Measurements from ENCODE around the gene GIGYF1. TPM values are rescaled to one million over a fixed set of nuclear protein-coding genes. Genes with fewer than 3 reads are reported as not detected.

GIGYF1 gene
- total and polyA plus RNA-seq, 2 of the 13 experiments (the other 11 are each of a cell fraction or from before 2014, with no cell fraction given): 7.6 to 16.1 TPM

GRCh38 chr7:100673942-100674410, 20.1 kb downstream of the GIGYF1 start (continued):
- no peak for TF ChIP-seq DRAP1 (CRISPR knock-in tag; IDR thresholded peaks at IDR 0.05)
- TF ChIP-seq ZNF274 (CRISPR knock-in tag; IDR thresholded peaks at IDR 0.05): no peak; the same call in 1 of the 2 replicates
- TF ChIP-seq RXRB (CRISPR knock-in tag; IDR thresholded peaks at IDR 0.05; ENCODE audit: borderline replicate concordance): no peak
- TF ChIP-seq HOXA5 (CRISPR knock-in tag; IDR thresholded peaks at IDR 0.05): no peak
- TF ChIP-seq E2F1 (CRISPR knock-in tag; IDR thresholded peaks at IDR 0.05): no peak
- 0 out of 2 replicates have a peak, but pooled peaks have one; percentile 3 for TF ChIP-seq SKIL (CRISPR knock-in tag; IDR thresholded peaks at IDR 0.05; ENCODE audit: borderline replicate concordance)
- TF ChIP-seq HIC2 (CRISPR knock-in tag; IDR thresholded peaks at IDR 0.05; ENCODE audit: low read depth): no peak
- 0 out of 2 replicates have a peak, but pooled peaks have one; percentile 19 for TF ChIP-seq GABPA (IDR thresholded peaks at IDR 0.05; ENCODE audit: low read depth, low read length)
- no peak for TF ChIP-seq GABPA (CRISPR knock-in tag; IDR thresholded peaks at IDR 0.05; ENCODE audit: low read depth)
- TF ChIP-seq RORA (CRISPR knock-in tag; IDR thresholded peaks at IDR 0.05): no peak
- 0 out of 2 replicates have a peak, but pooled peaks have one; percentile 1 for TF ChIP-seq ZNF225 (CRISPR knock-in tag; IDR thresholded peaks at IDR 0.05)
- 0 out of 2 replicates have a peak, but pooled peaks have one; percentile 6 for TF ChIP-seq ZNF782 (CRISPR knock-in tag; IDR thresholded peaks at IDR 0.05; ENCODE audit: borderline replicate concordance)
- no peak for TF ChIP-seq CEBPB (IDR thresholded peaks at IDR 0.05; ENCODE audit: borderline replicate concordance, low read depth, low read length)
- TF ChIP-seq CTCF (CRISPR knock-in tag; IDR thresholded peaks at IDR 0.05): no peak
- TF ChIP-seq HES4 (CRISPR knock-in tag; IDR thresholded peaks at IDR 0.05; ENCODE audit: borderline replicate concordance): no peak

Data from HepG2 (cell line).